HCT116 (cell line): Measurements from ENCODE around the gene RAI14. TPM values are rescaled to one million over a fixed set of nuclear protein-coding genes. Genes with fewer than 3 reads are reported as not detected.

Experiments
- ATAC-seq: fragments of 200-7000 bp; cut with Tn5 transposase; 2 replicates; pipeline ENCODE4 v1.9.1; 2020; ENCODE audit warnings: mild to moderate bottlenecking, moderate library complexity
- BruUV-seq: library from RNA; stranded (reverse); fragments of 400-500 nt; replicated peaks from 2 replicates; lab custom pipeline; 2021; lab: Mats Ljungman, UMichigan
- CTCF ChIA-PET: fragments of 300-600 bp; sonication (Branson Sonifier 250); formaldehyde crosslinking; loops from one replicate; lab custom pipeline; 2021; ENCODE audit warnings: antibody characterized with exemption; lab: Charles Lee
- POLR2A ChIA-PET: fragments of 300-600, 350-600 bp; sonication (Branson Sonifier 250); formaldehyde crosslinking; loops from one replicate; lab custom pipeline; 2021; ENCODE audit warnings: antibody characterized with exemption; lab: Charles Lee
- RAD21 ChIA-PET, 2 experiments: fragments of 300-600 bp; sonication (Branson Sonifier 250); formaldehyde crosslinking; loops; one replicate each; lab custom pipeline; 2023; ENCODE audit warnings: low total read pairs in 2 of 2; ENCODE audit not compliant: uncharacterized antibody in 2 of 2, unreplicated experiment in 2 of 2, low non-redundant PET in 1 of 2; lab: Charles Lee
- DNase-seq: peaks from one replicate; pipeline ENCODE4 v3.0.0-alpha.2; 2010; ENCODE audit warnings: low read depth, low spot score
- H2AFZ ChIP-seq: fragments of 200-600 bp; shearing (Covaris generic), sonication (generic); 2 replicates; pipeline ENCODE4 v1.6.1; 2017; ENCODE audit warnings: low read depth, mixed run types, mixed read lengths, antibody characterized with exemption, low read length; ENCODE audit not compliant: poor library complexity, severe bottlenecking
- H3K27ac ChIP-seq: 2 replicates; pipeline ENCODE4 v1.5.1; 2012; ENCODE audit warnings: low read depth, low read length
- H3K27me3 ChIP-seq: fragments of 200-600 bp; sonication (generic); 2 replicates; pipeline ENCODE4 v1.6.1; 2016; ENCODE audit warnings: mixed run types, low read length, mixed read lengths; ENCODE audit not compliant: insufficient read depth
- H3K36me3 ChIP-seq, 2 experiments: fragments of 200-500 bp in 1 of 2; fragments of 200-600 bp in 1 of 2; sonication (Bioruptor generic) in 1 of 2; sonication (generic) in 1 of 2; 2 replicates each; pipeline versions ENCODE4 v1.5.1 to v1.6.1; 2014 to 2016; ENCODE audit warnings: low read length in 2 of 2, inconsistent platforms in 1 of 2, mixed read lengths in 1 of 2, mixed run types in 1 of 2; ENCODE audit not compliant: insufficient read depth in 2 of 2, control insufficient read depth in 1 of 2
- H3K4me1 ChIP-seq, 2 experiments: fragments of 200-600 bp in 1 of 2; sonication (generic) in 1 of 2; 2 replicates each; pipeline versions ENCODE4 v1.5.1 to v1.6.1; 2012 to 2017; ENCODE audit warnings: low read length in 2 of 2, inconsistent platforms in 1 of 2, mild to moderate bottlenecking in 1 of 2, mixed read lengths in 1 of 2, mixed run types in 1 of 2, moderate library complexity in 1 of 2; ENCODE audit not compliant: insufficient read depth in 2 of 2, control insufficient read depth in 1 of 2
- H3K4me2 ChIP-seq: fragments of 200-600 bp; sonication (generic); 2 replicates; pipeline ENCODE4 v1.6.1; 2017; ENCODE audit warnings: mixed run types, low read length, mixed read lengths
- H3K4me3 ChIP-seq, 2 experiments: fragments of 200-600 bp in 1 of 2; sonication (generic) in 1 of 2; replicated peaks in 1 of 2; 2 replicates each; pipeline ENCODE4 v1.5.1; 2011 to 2016; ENCODE audit warnings: low read length in 2 of 2, control low read depth in 1 of 2, low read depth in 1 of 2, mild to moderate bottlenecking in 1 of 2, mixed read lengths in 1 of 2, mixed run types in 1 of 2
- H3K79me2 ChIP-seq: fragments of 200-600 bp; sonication (generic); 2 replicates; pipeline ENCODE4 v1.6.1; 2017; ENCODE audit warnings: mild to moderate bottlenecking, mixed run types, low read length, moderate library complexity, mixed read lengths; ENCODE audit not compliant: insufficient read depth
- H3K9ac ChIP-seq: fragments of 200-600 bp; sonication (generic); 2 replicates; pipeline ENCODE4 v1.6.1; 2016; ENCODE audit warnings: low read length, mixed read lengths
- H3K9me2 ChIP-seq: fragments of 200-600 bp; sonication (generic), shearing (Covaris generic); 2 replicates; pipeline ENCODE4 v1.6.1; 2017; ENCODE audit warnings: mixed run types, mild to moderate bottlenecking, moderate library complexity; ENCODE audit not compliant: insufficient read depth
- H3K9me3 ChIP-seq, 2 experiments: fragments of 200-500 bp in 1 of 2; fragments of 200-600 bp in 1 of 2; sonication (Bioruptor generic) in 1 of 2; sonication (generic) in 1 of 2; 2 replicates each; pipeline ENCODE4 v1.6.1; 2014 to 2017; ENCODE audit warnings: low read length in 2 of 2, mixed read lengths in 2 of 2, inconsistent platforms in 1 of 2, low read depth in 1 of 2, mild to moderate bottlenecking in 1 of 2, mixed run types in 1 of 2, moderate library complexity in 1 of 2; ENCODE audit not compliant: control insufficient read depth in 1 of 2, insufficient read depth in 1 of 2
- H4K20me1 ChIP-seq: fragments of 200-600 bp; sonication (generic), shearing (Covaris generic); 2 replicates; pipeline ENCODE4 v1.6.1; 2017; ENCODE audit warnings: mixed run types, mild to moderate bottlenecking, moderate library complexity; ENCODE audit not compliant: insufficient read depth
- CEBPB ChIP-seq: IDR thresholded peaks from 2 replicates; pipeline ENCODE4 v1.6.1; 2012; ENCODE audit warnings: low read depth
- ELF1 ChIP-seq: IDR thresholded peaks from 2 replicates; pipeline ENCODE4 v1.6.1; 2012; ENCODE audit warnings: low read depth, borderline replicate concordance
- EZH2 ChIP-seq: fragments of 200-600 bp; sonication (generic); IDR thresholded peaks from 2 replicates; pipeline ENCODE4 v1.6.1; 2017; ENCODE audit warnings: antibody characterized with exemption, mixed run types
- MAX ChIP-seq: IDR thresholded peaks from 2 replicates; pipeline ENCODE4 v1.6.1; 2012
- POLR2A ChIP-seq: IDR thresholded peaks from 2 replicates; pipeline ENCODE4 v1.7.0; 2011; ENCODE audit warnings: borderline replicate concordance; ENCODE audit not compliant: insufficient read depth, insufficient read length; ENCODE audit errors: extremely low read depth
- POLR2AphosphoS5 ChIP-seq: IDR thresholded peaks from 2 replicates; pipeline ENCODE4 v1.6.1; 2011; ENCODE audit warnings: mild to moderate bottlenecking, low read depth, low read length, moderate library complexity
- RAD21 ChIP-seq: IDR thresholded peaks from 2 replicates; pipeline ENCODE4 v1.6.1; 2012; ENCODE audit warnings: low read depth, mild to moderate bottlenecking
- TCF7L2 ChIP-seq: IDR thresholded peaks from 2 replicates; pipeline ENCODE4 v1.7.0; 2011; ENCODE audit warnings: borderline replicate concordance, inconsistent platforms; ENCODE audit not compliant: insufficient read depth, insufficient read length; ENCODE audit errors: extremely low read depth
- ZBTB33 ChIP-seq: IDR thresholded peaks from 2 replicates; pipeline ENCODE4 v1.6.1; 2011; ENCODE audit warnings: mild to moderate bottlenecking, low read length, moderate library complexity; ENCODE audit not compliant: insufficient replicate concordance; ENCODE audit errors: extremely low read depth
- intact Hi-C: fragments of 100-400 bp; cut with micrococcal nuclease; formaldehyde crosslinking; loops from 2 replicates; pipeline ENCODE4 v1.10.0; 2022
- total RNA-seq: library from RNA; stranded (reverse); gene quantifications from one replicate; pipeline ENCODE4 v1.2.1, GENCODE V29; 2021; ENCODE audit not compliant: unreplicated experiment

Gene RAI14
- total RNA-seq, 1 experiment from 2014 or later, result 47.9 TPM

- POLR2A ChIA-PET, result no interaction called here
- TF ChIP-seq MAX (no peak), POLR2A (no peak), POLR2AphosphoS5 (no peak), ZBTB33 (no peak), EZH2 (no peak), RAD21 (no peak), CEBPB (no peak), ELF1 (no peak), TCF7L2 (no peak)
- TF ChIP-seq, all 23 proteins: peak for 0
These were observed 84.3 kb downstream of the RAI14 start for GRCh38 chr5:34740389-34740806.

More at GRCh38 chr5:34740389-34740806, 84.3 kb downstream of the RAI14 start:
- H2AFZ ChIP-seq, result no peak overlapping the region
- RAD21 ChIA-PET, result no interaction called here
- no peak overlapping the region for H3K9ac ChIP-seq
- peaks cover 17 to 18% of the 10 kb centered on the region in 2 experiments for H3K4me1 ChIP-seq
- no peaks in the 10 kb centered on the region for H4K20me1 ChIP-seq
- no TSS peak for BruUV-seq
- no peaks in the 10 kb centered on the region for H3K36me3 ChIP-seq
- DNase-seq, result no peak
- no peak overlapping the region for H3K4me2 ChIP-seq
- H3K4me3 ChIP-seq, result no peak overlapping the region
- CTCF ChIA-PET, result no interaction called here
- no peaks in the 10 kb centered on the region for H3K9me3 ChIP-seq
- no peaks in the 10 kb centered on the region for H3K9me2 ChIP-seq
- H3K27ac ChIP-seq, result no peak overlapping the region
- ATAC-seq, result no peak
- intact Hi-C loops, result no loop called here
- peaks cover 7% of the 10 kb centered on the region; the same call in 1 of the 2 replicates for H3K79me2 ChIP-seq
- H3K27me3 ChIP-seq, result no peaks in the 10 kb centered on the region
